A549 (cell line): ENCODE measurements around the gene HYAL4. TPM values are rescaled to one million over a fixed set of nuclear protein-coding genes. Genes with fewer than 3 reads are reported as not detected.

Experiments used
- ATAC-seq, 2 experiments: fragments of 200-7000 bp in 1 of 2; fragments of >200 bp in 1 of 2; cut with Nextera tagmentation in 1 of 2; cut with Tn5 transposase in 1 of 2; 3 replicates each; pipeline versions ENCODE4 v1.8.0 to v1.9.1; 2018 to 2020; ENCODE audit warnings: mild to moderate bottlenecking in 1 of 2, moderate library complexity in 1 of 2
- CTCF ChIA-PET: fragments of 300-600 bp; sonication (Branson Sonifier 250); formaldehyde crosslinking; extraction: SDS; loops from one replicate; lab custom pipeline; 2021; ENCODE audit warnings: antibody characterized with exemption, inconsistent platforms; lab: Yijun Ruan, JAX
- POLR2A ChIA-PET: fragments of 350-600 bp; formaldehyde crosslinking; extraction: SDS; loops from one replicate; lab custom pipeline; 2021; ENCODE audit warnings: antibody characterized with exemption, inconsistent platforms; lab: Yijun Ruan, JAX
- DNase-seq, 2 experiments: peaks; one replicate each; pipeline versions ENCODE4 v3.0.0 to v3.0.0-alpha.2; 2011 to 2016; ENCODE audit warnings: low read depth in 1 of 2, low spot score in 1 of 2
- FAIRE-seq: peaks from 2 replicates; lab custom pipeline; 2011; peaks lifted over from hg19 to GRCh38; lab: Jason Lieb, UNC
- H3K27ac ChIP-seq, 2 experiments: fragments of >200 bp; sonication (Bioruptor Twin); formaldehyde crosslinking; 3 replicates each; pipeline ENCODE4 v1.5.1; 2016 to 2017
- H3K4me1 ChIP-seq: fragments of >200 bp; sonication (Bioruptor Twin); formaldehyde crosslinking; 3 replicates; pipeline ENCODE4 v1.6.1; 2016
- H3K4me2 ChIP-seq: fragments of >200 bp; sonication (Bioruptor Twin); formaldehyde crosslinking; 3 replicates; pipeline ENCODE4 v1.6.1; 2016
- H3K4me3 ChIP-seq: fragments of >200 bp; sonication (Bioruptor Twin); formaldehyde crosslinking; 3 replicates; pipeline ENCODE4 v1.5.1; 2016
- H3K9me3 ChIP-seq: fragments of >200 bp; sonication (Bioruptor Twin); formaldehyde crosslinking; 3 replicates; pipeline ENCODE4 v1.6.1; 2016
- CBX2 ChIP-seq: fragments of 200-600 bp; sonication (generic); IDR thresholded peaks from 2 replicates; pipeline ENCODE4 v1.6.1; 2016; ENCODE audit warnings: low read depth, mild to moderate bottlenecking, borderline replicate concordance
- CBX8 ChIP-seq: fragments of 200-600 bp; sonication (generic); IDR thresholded peaks from 2 replicates; pipeline ENCODE4 v1.6.1; 2016
- CHD2 ChIP-seq: fragments of 150-350 bp; IDR thresholded peaks from 2 replicates; pipeline ENCODE4 v1.6.1; 2014; ENCODE audit warnings: low read length; ENCODE audit not compliant: partially characterized antibody
- EHF ChIP-seq: fragments of 250-450 bp; sonication (Bioruptor Pico); IDR thresholded peaks from 2 replicates; pipeline ENCODE4 v1.5.0; 2020; ENCODE audit warnings: mild to moderate bottlenecking
- FOSB ChIP-seq: fragments of 250-450 bp; sonication (Bioruptor Pico); IDR thresholded peaks from 2 replicates; pipeline ENCODE4 v1.5.0; 2020; ENCODE audit warnings: mild to moderate bottlenecking, moderate library complexity
- FOSL2 ChIP-seq, 2 experiments: fragments of 450-650 bp in 1 of 2; fragments of >200 bp in 1 of 2; sonication (Bioruptor Twin) in 1 of 2; formaldehyde crosslinking; IDR thresholded peaks; 2 replicates each; pipeline versions ENCODE4 v1.5.0 to v1.6.1; 2016 to 2020; ENCODE audit warnings: mild to moderate bottlenecking in 1 of 2, moderate library complexity in 1 of 2
- HDAC2 ChIP-seq: fragments of 200-600 bp; sonication (generic); IDR thresholded peaks from 2 replicates; pipeline ENCODE4 v1.6.1; 2016
- JUNB ChIP-seq: fragments of >200 bp; sonication (Bioruptor Twin); formaldehyde crosslinking; IDR thresholded peaks from 2 replicates; pipeline ENCODE4 v1.6.1; 2016
- KDM5A ChIP-seq: fragments of 200-600 bp; sonication (generic); IDR thresholded peaks from 2 replicates; pipeline ENCODE4 v1.6.1; 2016; ENCODE audit warnings: antibody characterized with exemption, mild to moderate bottlenecking
- MAZ ChIP-seq: fragments of 150-350 bp; IDR thresholded peaks from 2 replicates; pipeline ENCODE4 v1.6.1; 2014; ENCODE audit warnings: antibody characterized with exemption, low read depth, low read length, borderline replicate concordance
- MYC ChIP-seq: IDR thresholded peaks from 2 replicates; pipeline ENCODE4 v1.6.1; 2012; ENCODE audit warnings: mild to moderate bottlenecking, inconsistent platforms, low read length, improper control_type of control experiment, borderline replicate concordance
- PHF8 ChIP-seq: fragments of 200-600 bp; sonication (generic); IDR thresholded peaks from 2 replicates; pipeline ENCODE4 v1.6.1; 2016; ENCODE audit warnings: low read depth, mild to moderate bottlenecking, antibody characterized with exemption, moderate library complexity, borderline replicate concordance
- POLR2AphosphoS2 ChIP-seq: conservative IDR thresholded peaks from 2 replicates; pipeline ENCODE4 v1.6.1; 2012; ENCODE audit warnings: low read length, improper control_type of control experiment, inconsistent platforms
- RAD21 ChIP-seq, 2 experiments: fragments of >200 bp in 1 of 2; sonication (Bioruptor Twin) in 1 of 2; formaldehyde crosslinking in 1 of 2; IDR thresholded peaks in 1 of 2; conservative IDR thresholded peaks in 1 of 2; 2 replicates in 1 of 2; 3 replicates in 1 of 2; pipeline ENCODE4 v1.6.1; 2012 to 2018; ENCODE audit warnings: inconsistent platforms in 1 of 2
- TP53 ChIP-seq: fragments of 250-450 bp; sonication (Bioruptor Pico); IDR thresholded peaks from 2 replicates; pipeline ENCODE4 v1.5.0; 2021; ENCODE audit warnings: mild to moderate bottlenecking, moderate library complexity
- ZSCAN20 ChIP-seq: fragments of 250-450 bp; sonication (Bioruptor Pico); IDR thresholded peaks from 2 replicates; pipeline ENCODE4 v1.8.0; 2022; ENCODE audit warnings: mild to moderate bottlenecking, moderate library complexity
- WGBS: methylation state at CpG from one replicate; pipeline ENCODE4 v1.1.6; 2017; ENCODE audit errors: missing lambda C conversion rate; 5-methylcytosine and 5-hydroxymethylcytosine counted together
- polyA plus RNA-seq, 4 experiments: library from polyadenylated mRNA; depleted of rRNA in 3 of 4; stranded (reverse); fragments of >200 nt; fragmentation: RNase III in 1 of 4; extraction: RNeasy Plus Mini Kit Qiagen cat#74134 plus additional on column Dnase treatment in 1 of 4; gene quantifications; 2 replicates in 3 of 4; 3 replicates in 1 of 4; pipeline ENCODE4 v1.2.3, GENCODE V29; 2011 to 2017
- TF ChIP-seq, protein P1 (sequence below): fragments of 250-450 bp; sonication (Bioruptor Pico); IDR thresholded peaks from 2 replicates; pipeline ENCODE4 v1.5.0; 2021; ENCODE audit warnings: mild to moderate bottlenecking, moderate library complexity, borderline replicate concordance
- TF ChIP-seq, protein P2 (sequence below): IDR thresholded peaks from 2 replicates; pipeline ENCODE4 v1.6.1; 2012
- TF ChIP-seq, protein P3 (sequence below): fragments of 200-600 bp; sonication (generic); IDR thresholded peaks from 2 replicates; pipeline ENCODE4 v1.6.1; 2016; ENCODE audit warnings: antibody characterized with exemption, mild to moderate bottlenecking, moderate library complexity

HYAL4 gene
- polyA plus RNA-seq, 2 of the 4 experiments (the other 2 are of a cell fraction) = 0.30 TPM; not detected in 1

DNA sequence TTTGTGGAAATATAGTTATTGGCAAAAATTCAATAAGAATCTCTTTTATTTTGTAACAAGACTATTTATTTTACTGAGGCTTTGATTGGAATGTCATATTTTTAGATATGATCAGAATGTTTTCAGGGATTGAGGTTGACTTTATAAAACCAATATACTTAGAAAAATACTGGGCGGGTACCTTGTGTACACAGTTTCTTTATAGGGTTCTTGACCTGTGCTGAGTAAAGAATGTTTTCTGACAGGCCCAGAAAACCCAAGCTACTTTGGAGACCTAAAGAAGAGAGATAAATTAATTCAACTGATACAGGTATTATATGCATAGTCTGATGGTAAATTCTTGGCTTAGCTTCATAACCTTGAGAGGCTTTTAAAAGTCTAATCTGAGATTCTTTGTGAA is 56.1 kb downstream of the HYAL4 start:
- no peak for FAIRE-seq
- 0% methylated on average over 1 of the region's 1 CpG for WGBS
- DNase-seq = no peak
- Histone ChIP-seq H3K9me3 (no peaks in the 10 kb centered on the region), H3K4me2 (no peak overlapping the region), H3K4me1 (no peaks in the 10 kb centered on the region), H3K27ac (no peak overlapping the region), H3K4me3 (no peak overlapping the region)
- no peak for ATAC-seq
- no peak for TF ChIP-seq CHD2
- TF ChIP-seq CBX8 = no peak
- no peak for TF ChIP-seq PHF8
- ChIA-PET CTCF (interaction anchor here (1.6 kb wide), 1 partner anchor 29 kb away, joined by 7 read pairs; no protein-coding TSS in a partner anchor), POLR2A (no interaction called here)

DNA sequence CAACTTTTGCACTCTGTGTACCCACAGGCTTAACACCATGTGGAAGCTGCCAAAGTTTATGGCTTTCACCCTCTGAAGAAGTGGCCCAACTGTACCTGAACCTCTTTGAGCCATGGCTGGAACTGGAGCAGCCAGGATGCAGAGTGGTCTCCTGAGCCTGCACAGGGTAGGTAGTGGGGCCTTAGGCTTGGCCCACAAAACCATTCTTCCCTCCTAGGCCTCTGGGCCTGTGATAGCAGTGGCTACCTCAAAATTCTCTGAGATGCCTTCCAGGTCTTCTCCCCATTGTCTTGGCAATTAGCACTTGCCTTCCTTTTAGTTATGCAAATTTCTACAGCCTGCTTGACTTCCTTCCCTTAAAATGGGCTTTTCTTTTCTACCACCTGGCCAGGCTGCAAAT is 60.7 kb downstream of the HYAL4 start:
- H3K4me3 ChIP-seq = no peak overlapping the region
- POLR2A ChIA-PET = no interaction called here
- no peak for DNase-seq
- no peak for TF ChIP-seq EHF
- TF ChIP-seq JUNB = no peak
- TF ChIP-seq, protein P1, sequence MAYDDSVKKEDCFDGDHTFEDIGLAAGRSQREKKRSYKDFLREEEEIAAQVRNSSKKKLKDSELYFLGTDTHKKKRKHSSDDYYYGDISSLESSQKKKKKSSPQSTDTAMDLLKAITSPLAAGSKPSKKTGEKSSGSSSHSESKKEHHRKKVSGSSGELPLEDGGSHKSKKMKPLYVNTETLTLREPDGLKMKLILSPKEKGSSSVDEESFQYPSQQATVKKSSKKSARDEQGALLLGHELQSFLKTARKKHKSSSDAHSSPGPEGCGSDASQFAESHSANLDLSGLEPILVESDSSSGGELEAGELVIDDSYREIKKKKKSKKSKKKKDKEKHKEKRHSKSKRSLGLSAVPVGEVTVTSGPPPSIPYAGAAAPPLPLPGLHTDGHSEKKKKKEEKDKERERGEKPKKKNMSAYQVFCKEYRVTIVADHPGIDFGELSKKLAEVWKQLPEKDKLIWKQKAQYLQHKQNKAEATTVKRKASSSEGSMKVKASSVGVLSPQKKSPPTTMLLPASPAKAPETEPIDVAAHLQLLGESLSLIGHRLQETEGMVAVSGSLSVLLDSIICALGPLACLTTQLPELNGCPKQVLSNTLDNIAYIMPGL (CRISPR knock-in tag) = no peak
- no peak for TF ChIP-seq FOSL2 (IDR thresholded peaks at IDR 0.05)
- no peak for TF ChIP-seq FOSL2 (CRISPR knock-in tag; IDR thresholded peaks at IDR 0.05)
- no peak for TF ChIP-seq MYC
- TF ChIP-seq, all 56 proteins: peak for 0
- Histone ChIP-seq H3K9me3 (no peaks in the 10 kb centered on the region), H3K4me1 (no peaks in the 10 kb centered on the region), H3K27ac (no peak overlapping the region), H3K4me2 (no peak overlapping the region)
- ATAC-seq (no peak), FAIRE-seq (no peak)
- CTCF ChIA-PET = no interaction called here

DNA sequence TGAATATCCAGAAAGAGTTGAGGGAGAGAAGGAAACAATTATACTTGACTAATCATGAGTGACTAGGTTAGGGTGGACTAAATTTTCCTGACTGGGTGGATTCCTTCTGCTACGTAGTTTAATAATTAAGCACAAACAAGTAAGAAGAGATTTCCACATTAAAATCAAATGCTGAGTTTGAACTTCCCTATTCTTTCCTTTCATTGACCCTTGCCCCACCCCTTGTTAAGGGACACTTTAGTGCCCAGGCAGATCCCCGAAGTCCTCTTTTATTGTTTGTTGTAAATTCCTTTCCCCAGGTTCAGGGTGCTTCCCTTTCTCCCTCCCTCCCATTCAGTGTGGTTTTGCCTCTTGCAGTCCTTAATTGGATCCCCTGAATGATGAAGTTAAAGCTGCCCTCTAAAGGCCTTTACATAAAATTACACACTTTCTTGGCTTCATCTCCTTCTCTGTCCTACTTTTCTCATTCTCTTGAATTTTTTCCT is 71.3 kb downstream of the HYAL4 start:
- no peaks in the 10 kb centered on the region for H3K9me3 ChIP-seq
- peak; percentile 62 to 77; a peak in 4 of 6 replicates for ATAC-seq
- TF ChIP-seq HDAC2 = no peak
- peak in 1 of 2 experiments; percentile 13; a peak in 1 of 5 replicates for TF ChIP-seq RAD21 (conservative IDR thresholded peaks at IDR 0.05 in 1 of 2, IDR thresholded peaks at IDR 0.05 in 1 of 2)
- TF ChIP-seq, all 56 proteins: peak for 1
- no peak overlapping the region for H3K4me2 ChIP-seq
- no peaks in the 10 kb centered on the region for H3K4me1 ChIP-seq
- no peak for FAIRE-seq
- DNase-seq = peak; percentile 3 to 23
- H3K4me3 ChIP-seq = no peak overlapping the region
- H3K27ac ChIP-seq = no peak overlapping the region
- ChIA-PET POLR2A (no interaction called here), CTCF (no interaction called here)
- 27% methylated on average over 2 of the region's 2 CpGs for WGBS

DNA sequence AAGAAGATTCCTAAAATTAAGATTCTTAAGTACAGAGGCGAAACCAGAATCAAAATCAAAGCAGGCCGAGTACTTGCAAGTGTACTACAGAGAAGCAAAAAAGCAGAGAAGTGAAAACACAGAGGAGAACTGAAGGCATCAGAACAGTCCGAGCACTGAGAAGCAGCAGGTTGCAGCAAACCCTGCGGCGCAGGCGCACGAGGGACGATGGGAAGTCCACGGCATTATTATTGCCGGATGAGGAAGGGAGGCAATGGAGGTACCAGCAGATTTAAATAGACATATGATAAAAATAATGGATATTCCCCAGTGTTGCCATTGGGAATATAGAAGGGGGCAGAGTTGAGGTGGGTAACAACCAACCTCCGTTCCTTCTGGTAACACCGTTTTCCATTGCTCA is 72.9 kb downstream of the HYAL4 start:
- Histone ChIP-seq H3K27ac (no peak overlapping the region), H3K4me1 (no peaks in the 10 kb centered on the region), H3K4me2 (no peak overlapping the region), H3K9me3 (no peaks in the 10 kb centered on the region), H3K4me3 (no peak overlapping the region)
- FAIRE-seq = no peak
- ChIA-PET CTCF (no interaction called here), POLR2A (no interaction called here)
- no peak for ATAC-seq
- 75% methylated on average over 12 of the region's 12 CpGs for whole genome bisulfite sequencing
- no peak for TF ChIP-seq HDAC2
- DNase-seq = no peak

DNA sequence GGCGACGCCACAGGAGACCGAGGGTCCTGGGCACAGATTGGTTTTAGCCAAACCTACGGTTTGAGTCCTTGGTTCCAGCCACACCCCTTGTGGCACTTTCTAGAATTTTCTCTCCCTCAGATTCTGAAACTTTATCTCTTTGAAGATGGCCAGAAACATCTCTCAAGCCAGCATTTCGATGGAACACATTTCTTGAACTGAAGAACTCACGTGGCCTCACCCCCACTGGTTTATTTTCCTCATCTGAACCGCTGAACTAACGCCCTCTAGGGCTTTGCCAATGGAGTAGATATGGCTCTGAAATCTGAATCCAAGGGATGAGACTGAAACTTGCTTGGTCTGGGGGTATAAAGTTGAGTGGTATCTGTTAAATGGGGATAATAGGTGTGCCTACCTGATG is 73.3 kb downstream of the HYAL4 start:
- FAIRE-seq (no peak), DNase-seq (no peak), ATAC-seq (no peak)
- Histone ChIP-seq H3K4me2 (no peak overlapping the region), H3K27ac (no peak overlapping the region), H3K9me3 (no peaks in the 10 kb centered on the region), H3K4me3 (no peak overlapping the region), H3K4me1 (no peaks in the 10 kb centered on the region)
- TF ChIP-seq RAD21 (conservative IDR thresholded peaks at IDR 0.05 in 1 of 2, IDR thresholded peaks at IDR 0.05 in 1 of 2) = no peak
- no peak for TF ChIP-seq MAZ
- no peak for TF ChIP-seq FOSB (CRISPR knock-in tag)
- TF ChIP-seq FOSL2 (IDR thresholded peaks at IDR 0.05) = no peak
- TF ChIP-seq FOSL2 (CRISPR knock-in tag; IDR thresholded peaks at IDR 0.05) = no peak
- TF ChIP-seq KDM5A = no peak
- TF ChIP-seq, protein P2, sequence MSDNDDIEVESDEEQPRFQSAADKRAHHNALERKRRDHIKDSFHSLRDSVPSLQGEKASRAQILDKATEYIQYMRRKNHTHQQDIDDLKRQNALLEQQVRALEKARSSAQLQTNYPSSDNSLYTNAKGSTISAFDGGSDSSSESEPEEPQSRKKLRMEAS = no peak
- no peak for TF ChIP-seq TP53 (CRISPR knock-in tag)
- no peak for TF ChIP-seq ZSCAN20 (CRISPR knock-in tag)
- TF ChIP-seq, protein P3, sequence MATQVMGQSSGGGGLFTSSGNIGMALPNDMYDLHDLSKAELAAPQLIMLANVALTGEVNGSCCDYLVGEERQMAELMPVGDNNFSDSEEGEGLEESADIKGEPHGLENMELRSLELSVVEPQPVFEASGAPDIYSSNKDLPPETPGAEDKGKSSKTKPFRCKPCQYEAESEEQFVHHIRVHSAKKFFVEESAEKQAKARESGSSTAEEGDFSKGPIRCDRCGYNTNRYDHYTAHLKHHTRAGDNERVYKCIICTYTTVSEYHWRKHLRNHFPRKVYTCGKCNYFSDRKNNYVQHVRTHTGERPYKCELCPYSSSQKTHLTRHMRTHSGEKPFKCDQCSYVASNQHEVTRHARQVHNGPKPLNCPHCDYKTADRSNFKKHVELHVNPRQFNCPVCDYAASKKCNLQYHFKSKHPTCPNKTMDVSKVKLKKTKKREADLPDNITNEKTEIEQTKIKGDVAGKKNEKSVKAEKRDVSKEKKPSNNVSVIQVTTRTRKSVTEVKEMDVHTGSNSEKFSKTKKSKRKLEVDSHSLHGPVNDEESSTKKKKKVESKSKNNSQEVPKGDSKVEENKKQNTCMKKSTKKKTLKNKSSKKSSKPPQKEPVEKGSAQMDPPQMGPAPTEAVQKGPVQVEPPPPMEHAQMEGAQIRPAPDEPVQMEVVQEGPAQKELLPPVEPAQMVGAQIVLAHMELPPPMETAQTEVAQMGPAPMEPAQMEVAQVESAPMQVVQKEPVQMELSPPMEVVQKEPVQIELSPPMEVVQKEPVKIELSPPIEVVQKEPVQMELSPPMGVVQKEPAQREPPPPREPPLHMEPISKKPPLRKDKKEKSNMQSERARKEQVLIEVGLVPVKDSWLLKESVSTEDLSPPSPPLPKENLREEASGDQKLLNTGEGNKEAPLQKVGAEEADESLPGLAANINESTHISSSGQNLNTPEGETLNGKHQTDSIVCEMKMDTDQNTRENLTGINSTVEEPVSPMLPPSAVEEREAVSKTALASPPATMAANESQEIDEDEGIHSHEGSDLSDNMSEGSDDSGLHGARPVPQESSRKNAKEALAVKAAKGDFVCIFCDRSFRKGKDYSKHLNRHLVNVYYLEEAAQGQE = no peak
- TF ChIP-seq POLR2AphosphoS2 = no peak
- TF ChIP-seq CBX2 = no peak
- CTCF ChIA-PET = no interaction called here
- POLR2A ChIA-PET = no interaction called here
- 27% methylated on average over 8 of the region's 8 CpGs for WGBS
